GM12873 (cell line): ENCODE results near the gene DCLK2.

Experiments
- TF ChIP-seq, protein P1 (sequence below): IDR thresholded peaks from 2 replicates; pipeline ENCODE4 v1.5.1; 2012; ENCODE audit warnings: low read depth, mild to moderate bottlenecking, moderate library complexity, low read length, control low read depth; ENCODE audit not compliant: insufficient read depth; ENCODE audit errors: missing control alignments

DCLK2 gene

DNA sequence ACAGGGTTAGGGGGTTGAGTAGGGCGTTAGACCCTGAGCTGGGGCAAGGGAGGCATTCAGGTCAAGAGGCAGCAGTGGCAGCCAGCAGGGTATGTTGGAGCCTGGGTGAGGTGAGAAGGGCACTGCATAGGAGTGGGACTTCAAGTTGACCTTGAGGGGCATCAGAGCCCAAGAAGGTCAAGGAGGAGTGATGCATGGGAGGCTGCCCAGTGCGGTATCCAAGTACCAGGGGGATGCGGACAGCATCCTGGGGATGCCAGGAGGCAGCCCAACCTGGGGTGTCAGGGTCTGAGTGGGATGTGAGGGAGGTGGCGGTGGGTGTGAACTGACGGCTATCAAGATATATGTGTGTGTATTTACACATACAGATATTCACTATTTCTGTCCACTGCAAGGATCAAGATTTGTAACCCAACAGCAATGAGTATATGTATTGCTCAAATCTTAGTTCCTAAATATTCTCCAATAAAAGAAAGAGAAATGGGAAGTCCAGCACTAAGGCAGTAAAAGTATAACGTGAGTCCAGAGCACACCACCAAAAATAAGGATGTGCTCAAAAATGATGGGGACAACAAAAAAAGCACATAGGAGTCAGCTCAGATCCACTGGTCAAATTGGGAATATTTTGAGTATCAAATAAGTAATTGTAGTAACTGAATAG, 9.8 kb upstream of the DCLK2 start:
- TF ChIP-seq, protein P1, sequence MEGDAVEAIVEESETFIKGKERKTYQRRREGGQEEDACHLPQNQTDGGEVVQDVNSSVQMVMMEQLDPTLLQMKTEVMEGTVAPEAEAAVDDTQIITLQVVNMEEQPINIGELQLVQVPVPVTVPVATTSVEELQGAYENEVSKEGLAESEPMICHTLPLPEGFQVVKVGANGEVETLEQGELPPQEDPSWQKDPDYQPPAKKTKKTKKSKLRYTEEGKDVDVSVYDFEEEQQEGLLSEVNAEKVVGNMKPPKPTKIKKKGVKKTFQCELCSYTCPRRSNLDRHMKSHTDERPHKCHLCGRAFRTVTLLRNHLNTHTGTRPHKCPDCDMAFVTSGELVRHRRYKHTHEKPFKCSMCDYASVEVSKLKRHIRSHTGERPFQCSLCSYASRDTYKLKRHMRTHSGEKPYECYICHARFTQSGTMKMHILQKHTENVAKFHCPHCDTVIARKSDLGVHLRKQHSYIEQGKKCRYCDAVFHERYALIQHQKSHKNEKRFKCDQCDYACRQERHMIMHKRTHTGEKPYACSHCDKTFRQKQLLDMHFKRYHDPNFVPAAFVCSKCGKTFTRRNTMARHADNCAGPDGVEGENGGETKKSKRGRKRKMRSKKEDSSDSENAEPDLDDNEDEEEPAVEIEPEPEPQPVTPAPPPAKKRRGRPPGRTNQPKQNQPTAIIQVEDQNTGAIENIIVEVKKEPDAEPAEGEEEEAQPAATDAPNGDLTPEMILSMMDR, result no peak

DNA sequence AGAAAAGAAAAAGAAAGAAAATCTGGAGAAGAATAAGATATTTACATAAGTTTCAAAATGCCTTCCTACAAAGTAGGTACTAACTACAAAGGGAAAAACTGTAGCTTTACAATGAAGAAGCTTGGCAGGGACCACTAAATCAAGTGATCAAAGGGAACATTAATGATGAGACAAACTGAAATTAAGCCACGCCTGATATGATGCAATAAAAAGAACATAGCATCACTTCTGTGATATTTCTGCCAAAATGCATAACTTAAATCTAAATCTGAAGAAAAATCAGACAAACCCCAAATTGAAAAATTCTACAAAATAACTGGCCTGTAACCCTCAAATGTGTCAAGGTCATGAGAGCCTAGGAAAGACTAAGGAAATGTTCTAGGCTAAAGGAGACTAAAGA, 8.9 kb upstream of the DCLK2 start:
- TF ChIP-seq, protein P1, result no peak

DNA sequence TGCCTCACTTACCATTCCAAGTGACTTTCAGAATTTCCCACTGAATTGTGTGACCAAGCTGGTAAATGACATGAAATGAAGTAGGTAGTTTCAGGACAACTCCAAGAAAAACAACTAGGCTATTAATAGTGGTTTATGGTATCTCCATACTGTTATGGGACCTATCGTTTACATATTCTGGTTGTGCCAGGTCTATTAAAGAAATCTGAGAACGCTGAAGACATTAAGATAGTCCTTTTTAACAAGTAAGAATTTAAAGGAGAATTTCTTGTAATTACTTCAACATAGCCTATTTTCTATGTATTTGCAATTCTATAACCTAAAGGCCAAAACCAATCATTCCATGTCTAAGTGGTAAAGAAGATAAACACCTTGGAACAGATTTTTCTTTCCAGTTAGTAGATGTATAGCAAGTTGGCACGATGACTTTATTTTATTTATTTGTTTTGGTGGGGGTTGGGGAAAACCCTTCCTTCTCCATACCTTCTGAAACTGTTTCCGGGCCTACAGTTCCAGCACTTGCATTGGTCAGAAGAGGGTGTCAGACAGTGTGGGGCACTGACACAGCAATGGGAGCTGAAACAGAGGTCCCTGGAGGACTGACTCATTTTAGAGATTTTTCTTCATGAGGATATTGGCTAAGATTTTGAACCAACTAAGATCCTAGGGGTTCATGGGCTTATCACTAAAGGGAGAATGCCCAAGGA, 7.6 kb upstream of the DCLK2 start:
- TF ChIP-seq, protein P1, result no peak

DNA sequence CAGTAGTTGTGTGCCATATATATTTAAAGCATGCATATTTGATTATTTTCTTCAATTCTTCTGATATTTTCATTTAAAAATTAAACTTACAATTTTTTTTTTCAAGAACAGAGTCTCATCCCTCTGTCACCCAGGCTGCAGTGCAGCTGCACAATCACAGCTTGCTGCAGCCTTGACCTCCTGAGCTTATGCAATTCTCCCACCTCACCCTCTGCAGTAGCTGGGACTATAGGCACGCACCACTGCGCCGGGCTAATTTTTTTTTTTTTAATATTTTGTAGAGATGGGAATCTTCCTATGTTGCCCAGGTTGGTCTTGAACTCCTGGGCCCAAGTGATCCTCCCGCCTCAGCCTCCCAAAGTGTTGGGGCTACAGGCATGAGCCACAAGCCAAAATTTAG, 5.8 kb upstream of the DCLK2 start:
- TF ChIP-seq, protein P1, result no peak

DNA sequence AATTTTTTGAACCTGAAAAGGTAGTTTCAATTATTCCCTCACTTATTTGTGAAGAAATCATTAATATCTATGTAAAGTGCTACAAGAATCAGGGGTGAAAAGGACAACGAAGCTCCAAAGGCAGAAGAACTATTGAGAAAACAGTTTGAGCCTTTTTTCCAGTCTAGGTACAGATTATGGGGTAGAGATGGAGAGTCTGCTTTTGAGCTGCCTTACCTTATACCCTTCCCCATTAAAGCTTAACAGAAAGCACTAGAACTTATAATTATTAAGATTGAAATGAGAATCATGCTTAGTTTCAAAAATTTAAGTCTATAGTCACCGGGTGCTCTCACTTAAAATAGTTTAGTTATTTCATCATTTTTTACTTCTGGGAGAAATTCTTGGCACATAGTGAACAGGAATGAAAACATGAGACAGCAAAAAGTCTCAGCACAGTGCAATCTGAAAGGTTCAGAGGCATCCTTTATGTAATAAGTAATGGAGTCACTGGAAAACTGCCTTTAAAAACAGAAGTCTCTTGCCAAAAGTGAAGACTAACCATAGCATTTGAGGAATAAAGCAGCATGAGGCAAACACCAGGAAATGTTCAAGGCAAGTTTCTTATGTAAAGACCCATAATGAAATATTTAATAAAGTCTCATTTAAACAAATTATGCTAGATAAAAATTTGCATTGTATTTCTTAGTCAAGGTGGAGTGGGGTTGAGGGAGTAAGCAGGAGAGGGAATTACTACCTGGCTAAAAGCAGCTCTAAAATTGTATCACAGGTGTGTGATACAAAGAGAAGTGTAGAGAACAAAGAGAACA, 5.1 kb upstream of the DCLK2 start:
- TF ChIP-seq, protein P1, result no peak

DNA sequence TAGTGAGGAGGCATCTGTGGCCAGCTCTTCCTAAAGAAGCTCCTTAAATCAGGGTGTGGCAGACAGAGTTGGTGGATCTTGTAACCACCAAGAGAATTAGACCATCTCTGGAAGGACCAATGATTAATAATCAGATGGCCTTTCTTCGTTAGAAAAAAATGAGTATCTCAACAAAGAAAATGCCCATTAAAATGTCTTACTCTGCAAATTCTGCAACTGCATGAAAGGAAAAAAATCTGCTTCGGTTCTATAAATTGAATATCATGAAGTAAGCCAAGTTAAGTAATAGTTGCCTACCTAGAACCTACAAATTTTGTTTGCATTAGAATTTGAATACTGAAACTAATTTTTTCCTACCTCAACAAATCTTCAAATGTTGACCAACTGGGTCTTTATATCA, 4.2 kb upstream of the DCLK2 start:
- TF ChIP-seq, protein P1, result no peak

DNA sequence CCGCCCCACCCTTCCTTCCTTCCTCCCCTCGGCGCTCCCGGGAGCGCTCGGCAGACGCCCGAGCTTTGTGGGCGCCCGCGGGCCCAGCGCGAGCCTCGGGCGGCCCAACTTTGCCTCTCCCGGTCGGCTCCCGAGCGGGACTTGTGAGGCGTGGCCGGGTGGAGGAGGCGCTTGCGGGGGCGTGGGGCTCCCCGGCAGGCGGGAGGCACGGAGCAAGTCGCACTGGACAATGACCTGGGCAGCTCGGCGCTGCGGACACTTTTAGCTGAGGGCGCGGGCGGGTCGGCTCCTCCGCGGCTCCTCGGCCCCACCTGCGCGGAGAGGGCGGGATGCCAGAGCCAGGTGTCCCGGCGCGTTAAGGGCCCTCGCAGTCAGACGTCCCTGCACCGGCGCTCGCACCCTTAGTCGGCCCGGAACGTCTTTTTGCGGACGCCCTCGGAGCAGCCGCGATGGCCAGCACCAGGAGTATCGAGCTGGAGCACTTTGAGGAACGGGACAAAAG, 385 bp downstream of the DCLK2 start:
- TF ChIP-seq, protein P1, result no peak
